Purkinje cell (primary cell): ENCODE measurements around the gene HVCN1. TPM values are rescaled to one million over a fixed set of nuclear protein-coding genes. Genes with fewer than 3 reads are reported as not detected.

Experiments
- polyA plus RNA-seq: library from polyadenylated mRNA; unstranded; fragments of >200 nt; fragmentation: Nextera tagmentation; gene quantifications from 2 replicates; pipeline ENCODE4 v1.2.1, GENCODE V29; 2014

HVCN1 gene
- polyA plus RNA-seq, result 0.50 and 1.2 TPM in 2 replicates

GRCh38 chr12:110688446-110689280, at the start of gene HVCN1:
Gene HVCN1, minus strand, starts transcription at chr12:110689115. Its CDS starts 5,870 bp downstream, at chr12:110683245.

GRCh38 chr12:110613771-110614684, 74.9 kb downstream of the HVCN1 start, which contains the start of gene TCTN1:
Gene TCTN1, plus strand, starts transcription at chr12:110614129. Its CDS starts 54 bp downstream, at chr12:110614183.

Other genes with a start within 250 kb of the HVCN1 start
- 480 and 540 TPM in 2 replicates for gene ARPC3, start 238.8 kb downstream of the HVCN1 start, polyA plus RNA-seq
- gene GPN3, start 220.9 kb downstream of the HVCN1 start, polyA plus RNA-seq, result 37.9 and 52.5 TPM in 2 replicates
- 69.0 and 70.7 TPM in 2 replicates for gene FAM216A, start 220.3 kb downstream of the HVCN1 start, polyA plus RNA-seq
- 561 and 578 TPM in 2 replicates for gene VPS29, start 187.0 kb downstream of the HVCN1 start, polyA plus RNA-seq
- gene RAD9B, start 186.8 kb downstream of the HVCN1 start, polyA plus RNA-seq, result not detected in 2 replicates
- 27.5 and 28.5 TPM in 2 replicates for gene PPTC7, start 105.8 kb downstream of the HVCN1 start, polyA plus RNA-seq
- 12.0 and 13.8 TPM in 2 replicates for gene TCTN1, start 75.0 kb downstream of the HVCN1 start, polyA plus RNA-seq
- 43.1 and 59.7 TPM in 2 replicates for gene PPP1CC, start 53.8 kb upstream of the HVCN1 start, polyA plus RNA-seq
- not detected in 2 replicates for gene CCDC63, start 157.9 kb upstream of the HVCN1 start, polyA plus RNA-seq
- not detected in 2 replicates for gene MYL2, start 231.5 kb upstream of the HVCN1 start, polyA plus RNA-seq